LNCAP (cell line): Measurements from ENCODE around the gene TVP23A.

Experiments
- TF ChIP-seq, protein P1 (sequence below): fragments of 450-650 bp; IDR thresholded peaks from 2 replicates; pipeline ENCODE4 v1.5.1; 2017; ENCODE audit warnings: mild to moderate bottlenecking

TVP23A gene

GRCh38 chr16:10805334-10805733, 13.3 kb downstream of the TVP23A start:
- TF ChIP-seq, protein P1, sequence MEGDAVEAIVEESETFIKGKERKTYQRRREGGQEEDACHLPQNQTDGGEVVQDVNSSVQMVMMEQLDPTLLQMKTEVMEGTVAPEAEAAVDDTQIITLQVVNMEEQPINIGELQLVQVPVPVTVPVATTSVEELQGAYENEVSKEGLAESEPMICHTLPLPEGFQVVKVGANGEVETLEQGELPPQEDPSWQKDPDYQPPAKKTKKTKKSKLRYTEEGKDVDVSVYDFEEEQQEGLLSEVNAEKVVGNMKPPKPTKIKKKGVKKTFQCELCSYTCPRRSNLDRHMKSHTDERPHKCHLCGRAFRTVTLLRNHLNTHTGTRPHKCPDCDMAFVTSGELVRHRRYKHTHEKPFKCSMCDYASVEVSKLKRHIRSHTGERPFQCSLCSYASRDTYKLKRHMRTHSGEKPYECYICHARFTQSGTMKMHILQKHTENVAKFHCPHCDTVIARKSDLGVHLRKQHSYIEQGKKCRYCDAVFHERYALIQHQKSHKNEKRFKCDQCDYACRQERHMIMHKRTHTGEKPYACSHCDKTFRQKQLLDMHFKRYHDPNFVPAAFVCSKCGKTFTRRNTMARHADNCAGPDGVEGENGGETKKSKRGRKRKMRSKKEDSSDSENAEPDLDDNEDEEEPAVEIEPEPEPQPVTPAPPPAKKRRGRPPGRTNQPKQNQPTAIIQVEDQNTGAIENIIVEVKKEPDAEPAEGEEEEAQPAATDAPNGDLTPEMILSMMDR, result no peak

DNA sequence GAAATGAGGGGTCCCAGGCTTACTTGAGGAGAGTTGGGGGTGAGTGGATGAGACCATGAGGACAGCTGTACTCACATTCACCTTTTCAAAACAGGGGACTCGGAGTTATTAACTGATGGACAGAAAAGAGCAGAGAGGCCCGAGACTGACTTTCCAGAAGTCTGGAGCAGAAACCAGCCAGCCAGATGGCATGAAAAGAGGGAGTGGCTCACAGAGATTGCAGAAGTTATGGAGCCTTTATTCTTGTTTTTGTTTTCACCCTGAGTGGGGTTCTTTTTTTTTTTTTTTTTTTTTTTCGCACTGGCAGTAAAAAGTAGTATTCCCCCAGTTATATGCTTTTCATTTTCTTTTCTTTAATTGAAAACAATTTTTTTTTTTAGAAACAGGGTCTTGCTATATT, 18.9 kb downstream of the TVP23A start:
- TF ChIP-seq, protein P1, result no peak

- TF ChIP-seq, protein P1, result no peak
Observed at GRCh38 chr16:10791048-10791447, 27.5 kb downstream of the TVP23A start.

DNA sequence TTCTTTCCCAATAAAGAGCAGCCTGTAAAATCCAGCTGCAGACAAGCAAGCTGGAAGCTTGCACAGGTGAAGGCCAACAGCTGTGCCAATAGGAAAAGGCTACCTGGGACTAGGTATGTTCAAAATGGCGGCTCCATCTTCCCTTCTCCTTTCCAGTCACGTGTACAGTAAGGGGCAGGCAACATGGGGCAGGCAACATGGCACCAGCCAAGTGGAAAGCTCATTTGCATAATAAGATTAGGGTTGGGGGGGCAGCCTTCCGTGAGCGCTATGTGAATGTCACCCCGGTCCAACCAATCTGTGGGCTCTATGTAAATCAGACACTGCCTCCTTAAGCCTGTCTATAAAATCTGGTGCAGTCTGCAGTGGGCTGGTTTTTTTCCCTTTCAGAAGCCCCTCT, 31.3 kb downstream of the TVP23A start:
- TF ChIP-seq, protein P1, result no peak

DNA sequence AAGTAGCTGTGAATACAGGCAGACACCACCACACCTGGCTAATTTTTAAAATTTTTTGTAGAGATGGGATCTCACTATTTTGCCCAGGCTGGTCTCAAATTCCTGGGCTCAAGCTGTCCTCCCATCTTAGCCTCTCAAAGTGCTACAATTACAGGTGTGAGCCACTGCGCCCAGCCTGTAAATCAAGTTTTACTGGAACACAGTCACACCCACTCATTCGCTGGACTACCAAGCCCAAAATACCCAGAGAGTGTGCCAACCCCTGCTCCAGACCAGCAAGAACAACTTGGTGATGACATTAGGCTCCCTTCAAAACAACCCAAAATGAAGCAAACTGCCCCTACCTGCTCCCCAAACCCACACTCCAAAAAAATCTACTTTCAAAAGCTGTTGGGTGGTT, 36.0 kb downstream of the TVP23A start:
- TF ChIP-seq, protein P1, result no peak

DNA sequence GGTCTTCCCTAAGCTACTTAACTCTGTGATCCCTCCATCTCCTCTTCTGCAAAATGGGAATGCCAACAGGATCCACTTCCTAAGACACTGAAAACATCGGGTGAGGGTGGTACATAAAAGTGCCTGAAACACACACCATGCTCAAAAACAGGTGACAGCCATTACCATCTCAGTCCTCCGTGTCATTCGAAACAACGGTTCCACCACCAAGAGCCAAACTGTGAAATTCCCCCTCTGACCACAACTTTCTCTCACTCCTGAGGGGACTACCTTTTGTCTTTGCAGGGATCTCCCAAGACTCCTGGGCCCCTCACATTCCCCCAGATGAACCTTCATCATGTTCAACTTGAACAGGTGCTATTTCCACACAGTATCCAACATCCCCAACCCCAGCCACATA, 38.0 kb downstream of the TVP23A start:
- TF ChIP-seq, protein P1, result no peak

DNA sequence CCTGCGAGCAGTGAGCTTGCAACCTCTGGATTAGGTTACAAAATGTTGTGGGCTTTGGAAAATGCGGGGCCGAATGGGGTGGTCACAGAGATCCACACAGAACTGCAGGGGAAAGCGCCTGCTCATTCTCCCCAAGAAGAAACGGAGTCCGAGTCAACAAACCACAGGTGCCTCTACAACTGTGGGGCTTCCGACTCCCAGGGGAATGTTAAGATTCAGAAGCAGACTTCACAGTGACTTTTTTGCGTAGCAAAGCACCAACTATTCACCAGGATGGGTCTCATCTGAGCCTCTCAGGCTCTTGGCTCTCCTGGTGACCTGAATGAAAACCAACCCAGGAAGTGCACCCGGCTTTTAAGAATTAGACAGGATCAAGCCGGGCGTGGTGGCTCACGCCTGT, 41.2 kb downstream of the TVP23A start:
- TF ChIP-seq, protein P1, result no peak

DNA sequence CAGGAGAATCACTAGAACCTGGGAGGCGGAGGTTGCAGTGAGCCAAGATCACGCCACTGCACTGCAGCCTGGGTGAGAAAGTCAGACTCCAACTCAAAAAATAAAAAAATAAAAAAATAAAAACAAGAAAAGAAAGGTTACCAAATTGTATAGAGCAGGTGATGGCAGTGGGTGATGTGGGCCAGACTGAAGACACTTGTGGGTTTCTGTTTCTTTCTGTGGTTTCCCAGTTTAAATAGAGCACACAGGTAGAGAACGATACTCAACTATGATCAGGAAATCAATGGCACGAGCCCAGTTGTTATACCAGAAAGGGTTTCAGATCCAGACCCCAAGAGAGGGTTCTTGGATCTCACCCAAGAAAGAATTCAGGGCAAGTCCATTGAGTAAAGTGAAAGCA, 42.3 kb downstream of the TVP23A start:
- TF ChIP-seq, protein P1, result no peak
